Natural killer cell (primary cell): ENCODE results near the gene ITGB5. TPM values are rescaled to one million over a fixed set of nuclear protein-coding genes. Genes with fewer than 3 reads are reported as not detected.

ENCODE experiments used
- ATAC-seq, 3 donors: fragments of 150-1000 bp in 2 of 3; fragments of 200-7000 bp in 1 of 3; cut with Tn5 transposase; 1 replicate in 1 of 3; 2 replicates in 2 of 3; pipeline ENCODE4 v1.10.0; 2021; ENCODE audit warnings: mild to moderate bottlenecking in 2 of 3, moderate library complexity in 2 of 3
- DNase-seq, 2 donors: peaks; one replicate each; pipeline versions ENCODE4 v3.0.0 to v3.0.0-alpha.2; 2013 to 2021; ENCODE audit warnings: mixed read lengths in 1 of 2
- H3K27ac ChIP-seq: one replicate; pipeline ENCODE4 v1.5.1; 2013; ENCODE audit warnings: mild to moderate bottlenecking, low read length
- H3K27me3 ChIP-seq: one replicate; pipeline ENCODE4 v1.6.1; 2013; ENCODE audit warnings: low read length; ENCODE audit not compliant: control insufficient read depth, insufficient read depth
- H3K36me3 ChIP-seq: one replicate; pipeline ENCODE4 v1.6.1; 2013; ENCODE audit warnings: low read length; ENCODE audit not compliant: control insufficient read depth, insufficient read depth
- H3K4me1 ChIP-seq: one replicate; pipeline ENCODE4 v1.6.1; 2013; ENCODE audit warnings: low read length; ENCODE audit not compliant: control insufficient read depth, insufficient read depth
- H3K4me3 ChIP-seq: one replicate; pipeline ENCODE4 v1.5.1; 2013; ENCODE audit warnings: low read length
- H3K9me3 ChIP-seq: one replicate; pipeline ENCODE4 v1.6.1; 2013; ENCODE audit warnings: low read length; ENCODE audit not compliant: control insufficient read depth, insufficient read depth
- H3K27ac Mint-ChIP-seq, 2 donors: one replicate each; pipeline ENCODE4 v1.8.0; 2022; ENCODE audit warnings: mild to moderate bottlenecking in 2 of 2, mixed read lengths in 2 of 2, moderate library complexity in 1 of 2
- H3K27me3 Mint-ChIP-seq, 2 donors: one replicate each; pipeline ENCODE4 v1.8.0; 2022; ENCODE audit warnings: low read depth in 2 of 2, mixed read lengths in 2 of 2
- H3K36me3 Mint-ChIP-seq: one replicate; pipeline ENCODE4 v1.8.0; 2022; ENCODE audit warnings: mixed read lengths
- H3K4me1 Mint-ChIP-seq, 2 donors: one replicate each; pipeline ENCODE4 v1.8.0; 2022; ENCODE audit warnings: mixed read lengths in 2 of 2
- H3K4me3 Mint-ChIP-seq: one replicate; pipeline ENCODE4 v1.8.0; 2022; ENCODE audit warnings: mild to moderate bottlenecking, moderate library complexity, mixed read lengths
- H3K9me3 Mint-ChIP-seq, 2 donors: one replicate each; pipeline ENCODE4 v1.8.0; 2022; ENCODE audit warnings: mixed read lengths in 2 of 2
- WGBS: methylation state at CpG from one replicate; pipeline ENCODE4 v1.1.7; 2013; ENCODE audit warnings: missing lambda C conversion rate; ENCODE audit not compliant: insufficient coverage; 5-methylcytosine and 5-hydroxymethylcytosine counted together
- intact Hi-C: fragments of 100-400 bp; cut with micrococcal nuclease; formaldehyde crosslinking; loops from one replicate; pipeline ENCODE4 v1.14.2; 2022
- total RNA-seq, 4 donors: library from RNA; stranded (reverse); fragments of 120-200 nt in 1 of 4; gene quantifications; one replicate each; pipeline versions ENCODE4 v1.2.3 to v1.2.4, GENCODE V29; 2013 to 2022
- TF ChIP-seq, protein P1 (sequence below): fragments of 200-600 bp; IDR thresholded peaks from one replicate; pipeline ENCODE4 v1.8.0; 2022; ENCODE audit warnings: antibody characterized with exemption

The ITGB5 gene
- total RNA-seq, 3 donors from 2014 or later (not counting 1 experiment from before 2014, with no cell fraction given), result 1.0 to 8.4 (median 5.4) TPM

DNA sequence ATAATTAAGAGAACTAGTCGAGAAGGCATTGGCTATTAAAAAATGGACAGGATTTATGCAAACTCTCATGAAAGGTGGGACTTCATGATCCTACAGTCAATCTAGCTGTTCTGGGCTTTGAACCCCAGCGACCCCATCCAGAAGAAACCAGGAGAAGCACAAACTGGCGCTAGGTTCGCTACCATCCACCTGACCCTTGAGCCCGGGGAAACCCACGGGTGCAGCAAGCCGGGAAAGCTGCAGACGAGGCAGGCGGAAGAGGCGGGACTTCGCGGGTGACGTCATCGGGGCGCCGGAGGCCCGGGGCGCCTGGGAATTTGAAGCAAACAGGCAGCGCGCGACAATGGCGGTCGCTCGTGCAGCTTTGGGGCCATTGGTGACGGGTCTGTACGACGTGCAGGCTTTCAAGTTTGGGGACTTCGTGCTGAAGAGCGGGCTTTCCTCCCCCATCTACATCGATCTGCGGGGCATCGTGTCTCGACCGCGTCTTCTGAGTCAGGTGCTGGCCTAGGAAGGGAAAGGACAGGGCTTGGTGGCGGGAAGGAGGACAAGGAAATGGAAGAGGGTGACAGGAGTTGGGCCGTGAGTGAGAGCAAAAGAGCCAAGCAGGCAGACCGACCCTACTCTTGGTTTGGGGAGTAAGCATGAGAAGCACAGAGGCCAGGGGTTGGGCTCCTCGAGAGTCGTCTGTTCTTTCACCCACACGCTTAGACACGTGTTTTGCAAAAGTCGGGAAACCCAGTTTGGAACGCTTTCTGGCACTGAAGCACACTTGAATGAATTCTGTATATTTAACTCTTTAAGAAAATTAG lies 156.8 kb downstream of the ITGB5 start, which contains the start of gene UMPS:
TSS of gene UMPS (plus strand) at position 324 of the 812 bp plus-strand sequence. CDS start at position 344, 20 bp downstream.
- peaks cover 16 to 18% of the 10 kb centered on the region in 2 donors for H3K27me3 Mint-ChIP-seq
- ATAC-seq (peak; percentile 90 to 99 (median 96)), DNase-seq (peak; percentile 93 to 95)
- H3K27ac Mint-ChIP-seq, result peak within 1 kb of the TSS; percentile 98 to 99
- intact Hi-C loops, result no loop called here
- Histone ChIP-seq H3K9me3 (no peaks in the 10 kb centered on the region), H3K4me3 (peak within 1 kb of the TSS; percentile 98), H3K4me1 (peaks cover 12% of the 10 kb centered on the region), H3K36me3 (no peaks in the 10 kb centered on the region), H3K27ac (peak within 1 kb of the TSS; percentile 57), H3K27me3 (peaks cover 23% of the 10 kb centered on the region)
- peak within 1 kb of the TSS; percentile 100 for H3K4me3 Mint-ChIP-seq
- peaks cover 22 to 28% of the 10 kb centered on the region in 2 donors for H3K4me1 Mint-ChIP-seq
- H3K36me3 Mint-ChIP-seq, result no peaks in the 10 kb centered on the region
- TF ChIP-seq, protein P1, sequence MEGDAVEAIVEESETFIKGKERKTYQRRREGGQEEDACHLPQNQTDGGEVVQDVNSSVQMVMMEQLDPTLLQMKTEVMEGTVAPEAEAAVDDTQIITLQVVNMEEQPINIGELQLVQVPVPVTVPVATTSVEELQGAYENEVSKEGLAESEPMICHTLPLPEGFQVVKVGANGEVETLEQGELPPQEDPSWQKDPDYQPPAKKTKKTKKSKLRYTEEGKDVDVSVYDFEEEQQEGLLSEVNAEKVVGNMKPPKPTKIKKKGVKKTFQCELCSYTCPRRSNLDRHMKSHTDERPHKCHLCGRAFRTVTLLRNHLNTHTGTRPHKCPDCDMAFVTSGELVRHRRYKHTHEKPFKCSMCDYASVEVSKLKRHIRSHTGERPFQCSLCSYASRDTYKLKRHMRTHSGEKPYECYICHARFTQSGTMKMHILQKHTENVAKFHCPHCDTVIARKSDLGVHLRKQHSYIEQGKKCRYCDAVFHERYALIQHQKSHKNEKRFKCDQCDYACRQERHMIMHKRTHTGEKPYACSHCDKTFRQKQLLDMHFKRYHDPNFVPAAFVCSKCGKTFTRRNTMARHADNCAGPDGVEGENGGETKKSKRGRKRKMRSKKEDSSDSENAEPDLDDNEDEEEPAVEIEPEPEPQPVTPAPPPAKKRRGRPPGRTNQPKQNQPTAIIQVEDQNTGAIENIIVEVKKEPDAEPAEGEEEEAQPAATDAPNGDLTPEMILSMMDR, result no peak
- H3K9me3 Mint-ChIP-seq, result no peaks in the 10 kb centered on the region
- under 1% methylated on average over 44 of the region's 44 CpGs for WGBS

DNA sequence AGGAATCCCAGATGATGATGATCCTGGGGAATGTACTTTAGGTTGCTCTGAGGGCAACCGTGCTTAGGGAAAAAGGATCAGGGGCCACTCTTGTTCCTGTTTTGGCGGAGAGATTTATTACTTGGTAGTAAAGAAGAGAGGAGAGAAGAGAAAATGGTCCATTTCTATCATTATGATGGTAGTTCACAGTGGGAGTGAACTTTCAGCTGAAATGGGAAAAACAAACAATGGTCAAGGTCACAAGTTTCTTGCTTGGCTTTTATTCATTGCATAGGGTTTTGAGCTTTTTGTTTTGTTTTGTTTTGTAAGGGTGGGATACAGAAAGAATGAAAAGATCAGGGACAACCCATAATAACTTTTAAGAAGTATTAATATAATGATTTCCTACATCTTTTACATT lies 164.6 kb downstream of the ITGB5 start:
- WGBS, result 61% methylated on average over 2 of the region's 2 CpGs
- Histone ChIP-seq H3K4me1 (no peaks in the 10 kb centered on the region), H3K36me3 (no peaks in the 10 kb centered on the region), H3K4me3 (no peak overlapping the region), H3K27ac (no peak overlapping the region), H3K9me3 (no peaks in the 10 kb centered on the region), H3K27me3 (peaks cover 25% of the 10 kb centered on the region)
- H3K4me3 Mint-ChIP-seq, result no peak overlapping the region
- no peaks in the 10 kb centered on the region for H3K9me3 Mint-ChIP-seq
- H3K27ac Mint-ChIP-seq, result no peak overlapping the region
- no peak for DNase-seq
- TF ChIP-seq, protein P1, result no peak
- intact Hi-C loops, result no loop called here
- no peaks in the 10 kb centered on the region for H3K4me1 Mint-ChIP-seq
- no peak for ATAC-seq
- H3K27me3 Mint-ChIP-seq, result peaks cover 53 to 60% of the 10 kb centered on the region in 2 donors
- no peaks in the 10 kb centered on the region for H3K36me3 Mint-ChIP-seq

DNA sequence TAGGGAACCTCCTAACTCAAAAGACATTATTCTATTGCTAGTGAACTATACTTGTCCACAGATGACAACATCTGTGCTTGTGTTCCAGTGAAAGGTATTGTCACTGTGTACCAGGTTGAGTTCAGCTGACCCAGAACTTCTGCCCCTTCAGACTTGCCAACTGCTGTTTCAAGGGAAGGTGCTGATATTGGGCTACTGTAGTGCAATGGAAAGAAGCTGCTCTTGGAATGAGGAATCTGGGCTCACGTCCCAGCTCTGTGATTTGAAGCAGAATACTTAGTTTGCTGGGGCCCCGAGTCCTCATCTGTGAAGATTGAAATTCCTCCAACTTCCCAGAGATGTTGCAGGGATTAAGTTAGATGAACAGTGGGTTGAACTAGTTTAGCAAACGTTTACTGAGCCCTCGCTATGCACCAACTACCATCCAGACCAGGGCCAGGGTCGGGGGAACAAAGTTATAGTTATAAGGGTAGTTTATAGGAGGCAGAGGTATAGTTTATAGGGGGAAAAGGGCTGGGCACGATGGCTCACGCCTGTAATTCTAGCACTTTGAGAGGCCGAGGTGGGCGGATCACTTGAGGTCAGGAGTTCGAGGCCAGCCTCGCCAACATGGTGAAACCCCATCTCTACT lies 172.8 kb downstream of the ITGB5 start:
- H3K27ac ChIP-seq, result no peak overlapping the region
- Mint-ChIP-seq H3K27ac (no peak overlapping the region), H3K36me3 (no peaks in the 10 kb centered on the region), H3K4me1 (no peaks in the 10 kb centered on the region), H3K4me3 (no peak overlapping the region), H3K9me3 (no peaks in the 10 kb centered on the region), H3K27me3 (peaks cover 45 to 46% of the 10 kb centered on the region in 2 donors)
- intact Hi-C loops, result no loop called here
- H3K36me3 ChIP-seq, result no peaks in the 10 kb centered on the region
- peaks cover 6% of the 10 kb centered on the region for H3K27me3 ChIP-seq
- H3K9me3 ChIP-seq, result no peaks in the 10 kb centered on the region
- no peaks in the 10 kb centered on the region for H3K4me1 ChIP-seq
- TF ChIP-seq, protein P1, result no peak
- H3K4me3 ChIP-seq, result no peak overlapping the region
- ATAC-seq (no peak), DNase-seq (no peak)
- 78% methylated on average over 9 of the region's 11 CpGs for WGBS

Other genes with a start within 250 kb of the ITGB5 start
- gene UMPS, start 156.9 kb downstream of the ITGB5 start, total RNA-seq, result 10 to 100 TPM in 2 of 3 donors, 1 to 10 TPM in 1; 9.1 to 21.2 (median 12.2) TPM
- gene MUC13, start 47.4 kb upstream of the ITGB5 start, total RNA-seq, result 1 to 10 TPM in 1 of 3 donors, under 1 TPM in 2; 0.16 to 2.1 (median 0.63) TPM
- 10 to 100 TPM; 52.1 to 83.5 (median 68.1) TPM for gene HEG1, start 168.6 kb upstream of the ITGB5 start, total RNA-seq